GM10266 (cell line): ENCODE results near the gene CMKLR1.

Experiments
- DNase-seq: peaks from one replicate; pipeline ENCODE4 v3.0.0; 2012; ENCODE audit errors: extremely low spot score
- CTCF ChIP-seq: IDR thresholded peaks from 2 replicates; pipeline ENCODE4 v1.5.1; 2012; ENCODE audit warnings: mild to moderate bottlenecking, low read depth; ENCODE audit not compliant: control insufficient read depth, insufficient read depth; ENCODE audit errors: missing control alignments

CMKLR1 gene

DNA sequence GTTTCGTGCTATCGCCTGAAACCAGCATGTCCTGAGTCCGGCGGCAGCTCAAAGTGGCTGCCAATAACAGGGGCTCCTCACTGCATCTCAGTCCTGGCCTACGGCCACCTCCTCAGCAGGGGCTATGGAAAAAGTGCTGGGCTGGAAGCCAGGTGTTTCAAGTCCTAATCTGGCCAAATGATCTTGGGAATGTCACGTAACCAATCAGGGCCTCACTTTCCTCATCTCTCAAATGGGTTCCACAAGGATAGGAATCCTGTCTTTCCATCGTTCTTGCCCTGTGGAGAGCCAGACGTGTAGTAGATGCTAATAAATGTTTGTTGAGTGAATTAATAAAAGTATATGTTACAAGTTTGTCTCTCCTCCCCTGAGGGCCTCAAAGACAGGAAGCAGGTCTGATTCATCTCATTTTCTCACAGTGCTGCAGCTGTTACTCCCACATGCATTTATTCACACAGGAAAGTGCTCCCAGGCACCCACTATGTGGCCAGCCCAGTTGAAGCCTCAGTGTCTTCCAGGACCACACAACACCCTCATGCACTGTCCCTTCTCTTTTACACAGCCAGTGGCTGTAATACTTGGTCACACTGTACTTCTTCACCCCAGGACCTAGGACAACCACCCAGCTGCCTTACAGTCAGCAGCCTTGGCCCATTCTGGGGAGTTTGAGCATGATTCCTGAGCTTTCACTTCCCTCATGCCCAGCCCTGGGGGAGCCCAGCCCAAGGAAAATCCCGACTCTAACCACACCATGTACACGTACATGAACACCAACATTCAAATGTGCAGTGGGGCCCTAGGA is 5.0 kb downstream of the CMKLR1 start:
- no peak for TF ChIP-seq CTCF
- DNase-seq: peak; percentile 70

GRCh38 chr12:108332791-108333382 is 6.2 kb downstream of the CMKLR1 start:
- TF ChIP-seq CTCF: no peak
- no peak for DNase-seq

GRCh38 chr12:108328420-108328819 is 10.7 kb downstream of the CMKLR1 start:
- DNase-seq: no peak
- TF ChIP-seq CTCF: no peak

- TF ChIP-seq CTCF: no peak
- no peak for DNase-seq
These were observed 11.3 kb downstream of the CMKLR1 start for GRCh38 chr12:108327621-108328344.

DNA sequence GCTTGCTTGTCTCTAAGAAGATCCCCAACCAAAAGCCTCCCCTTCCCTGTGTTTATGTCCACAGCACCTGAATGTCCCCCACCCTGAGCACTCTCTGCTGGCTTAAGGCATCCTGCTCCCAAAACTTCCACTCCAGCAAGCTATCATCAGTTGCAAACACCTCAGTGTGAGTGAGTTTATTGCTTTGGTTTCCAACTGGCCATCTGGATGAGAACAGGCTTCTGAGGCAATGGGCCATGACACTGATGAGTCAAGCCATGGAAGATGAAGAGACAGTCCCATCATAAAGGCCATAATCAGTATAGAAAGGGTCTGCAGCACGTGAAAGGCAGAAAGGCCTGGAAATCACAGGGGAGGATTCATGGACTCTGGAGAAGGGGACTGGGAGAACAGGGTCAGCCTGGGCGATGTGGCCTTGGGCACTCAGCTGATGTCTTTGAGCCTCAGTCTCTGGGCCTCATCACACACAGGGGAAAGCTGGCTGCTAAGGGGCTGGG is 12.8 kb downstream of the CMKLR1 start:
- no peak for DNase-seq
- TF ChIP-seq CTCF: no peak

GRCh38 chr12:108325549-108325948 is 13.6 kb downstream of the CMKLR1 start:
- TF ChIP-seq CTCF: no peak
- no peak for DNase-seq

- DNase-seq: no peak
- no peak for TF ChIP-seq CTCF
These were observed 14.1 kb downstream of the CMKLR1 start for GRCh38 chr12:108325018-108325358.
